HG03108 (cell line): ENCODE measurements around the gene HMCN2.

Experiments used
- ATAC-seq: cut with Tn5 transposase; IDR thresholded peaks from one replicate; pipeline ENCODE4 v1.9.1; 2021; ENCODE audit warnings: moderate library complexity; ENCODE audit not compliant: unreplicated experiment

The HMCN2 gene

DNA sequence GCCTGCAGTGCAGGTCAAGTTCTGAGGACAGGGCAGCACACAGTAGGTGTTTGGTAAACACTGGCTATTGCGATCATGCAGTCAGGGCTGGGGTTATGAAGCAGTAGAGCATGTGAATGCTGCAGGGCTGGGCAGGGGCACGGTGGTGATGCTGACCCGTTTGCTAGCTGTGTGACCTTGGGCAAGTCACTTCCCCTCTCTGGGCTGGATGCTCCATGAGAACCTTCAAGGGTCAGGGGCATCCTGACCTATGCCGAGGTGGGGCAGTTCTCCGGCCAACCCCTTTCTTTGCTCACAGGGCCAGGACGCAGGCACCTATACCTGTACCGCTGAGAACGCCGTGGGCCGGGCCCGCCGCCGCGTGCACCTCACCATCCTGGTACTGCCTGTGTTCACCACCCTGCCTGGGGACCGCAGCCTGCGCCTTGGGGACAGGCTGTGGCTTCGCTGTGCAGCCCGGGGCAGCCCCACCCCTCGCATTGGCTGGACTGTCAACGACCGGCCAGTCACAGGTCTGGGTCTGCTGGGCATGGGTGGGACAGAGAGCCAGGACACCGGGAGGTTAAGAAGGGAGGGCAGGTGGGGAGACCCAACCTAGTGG, 140.2 kb downstream of the HMCN2 start:
- ATAC-seq, result no peak

DNA sequence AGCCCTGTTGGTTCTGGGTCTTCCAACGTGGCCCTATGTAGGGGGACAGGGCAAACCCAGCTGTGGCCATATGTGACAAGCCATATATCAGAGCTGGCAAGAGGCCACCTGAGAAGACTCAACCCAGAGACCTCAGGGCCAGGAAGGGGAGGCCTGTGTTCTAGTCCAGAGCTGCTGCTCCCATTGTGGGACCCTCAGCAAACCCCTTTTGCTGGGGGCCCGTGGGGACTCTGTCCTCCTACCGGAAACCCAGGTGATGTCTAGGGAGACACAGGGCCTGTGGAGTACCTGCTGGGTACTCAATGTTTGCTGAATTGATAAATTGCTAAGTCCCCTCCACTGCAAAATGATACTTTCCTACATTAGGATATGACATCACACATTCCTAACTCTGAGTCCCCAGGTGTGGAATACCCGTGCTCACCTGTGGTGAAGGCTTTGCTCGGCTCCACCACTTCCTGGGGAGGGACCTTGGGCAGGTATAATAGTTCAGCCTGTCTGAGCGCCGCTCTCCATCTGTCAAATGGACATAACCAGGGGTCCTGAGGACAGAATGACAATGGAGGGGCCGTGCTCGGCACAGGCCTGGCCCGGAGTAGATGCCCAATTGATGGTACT, 140.8 kb downstream of the HMCN2 start:
- ATAC-seq, result no peak

- no peak for ATAC-seq
Measured at GRCh38 chr9:130407916-130408663, 142.5 kb downstream of the HMCN2 start.

DNA sequence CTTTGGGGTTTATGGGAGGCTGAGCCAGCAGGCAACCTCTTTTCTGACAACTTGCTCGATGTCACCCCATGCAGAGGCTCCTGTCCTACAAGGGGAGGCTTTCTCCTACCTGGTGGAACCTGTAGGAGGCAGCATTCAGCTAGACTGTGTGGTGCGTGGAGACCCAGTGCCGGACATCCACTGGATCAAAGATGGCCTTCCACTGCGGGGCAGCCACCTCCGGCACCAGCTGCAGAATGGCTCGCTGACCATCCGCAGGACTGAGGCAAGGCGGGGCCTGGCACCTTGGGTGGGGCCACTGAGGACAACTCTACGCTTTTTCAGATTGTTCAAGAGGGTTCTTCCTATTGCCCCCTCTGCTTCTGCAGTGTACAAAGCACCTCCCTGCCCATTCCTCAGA, 143.1 kb downstream of the HMCN2 start:
- ATAC-seq, result no peak

- no peak for ATAC-seq
Measured at GRCh38 chr9:130409246-130409645, 143.7 kb downstream of the HMCN2 start.

DNA sequence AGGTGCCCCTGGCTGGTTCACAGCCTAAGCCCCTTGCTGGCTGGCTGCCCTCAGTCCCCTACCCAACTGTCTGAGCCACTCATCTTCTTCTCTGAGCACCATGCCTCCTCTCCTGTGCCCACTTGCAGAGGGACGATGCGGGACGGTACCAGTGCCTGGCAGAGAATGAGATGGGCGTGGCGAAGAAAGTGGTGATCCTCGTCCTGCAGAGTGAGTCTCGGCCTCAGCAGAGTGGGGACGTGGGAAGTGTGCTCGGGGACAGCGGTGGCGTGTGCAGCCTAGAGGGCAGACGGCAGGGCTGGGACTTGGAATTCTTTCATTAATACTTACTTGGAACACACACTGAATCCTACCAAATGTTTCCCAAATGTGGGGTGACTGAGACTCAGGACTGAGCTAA, 144.9 kb downstream of the HMCN2 start:
- no peak for ATAC-seq

DNA sequence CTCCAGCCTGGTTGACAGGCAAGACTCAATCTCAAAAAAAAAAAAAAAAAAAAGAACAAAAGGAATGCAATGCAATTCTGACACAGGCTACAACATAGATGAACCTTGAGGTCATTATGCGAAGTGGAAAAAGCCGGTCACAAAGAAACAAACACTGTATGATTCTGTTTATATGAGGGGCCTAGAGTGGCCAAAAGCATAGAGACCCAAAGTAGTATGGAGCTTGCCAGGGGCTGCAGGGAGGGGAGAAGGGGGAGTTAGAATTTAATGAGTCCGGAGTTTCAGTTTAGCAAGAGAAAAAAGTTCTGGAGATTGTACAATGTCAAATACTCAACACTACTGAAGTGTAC, 146.0 kb downstream of the HMCN2 start:
- ATAC-seq, result no peak

- ATAC-seq, result no peak
Measured at GRCh38 chr9:130414081-130414731, 148.6 kb downstream of the HMCN2 start.

- ATAC-seq, result no peak
Measured at GRCh38 chr9:130414910-130415746, 149.6 kb downstream of the HMCN2 start.

DNA sequence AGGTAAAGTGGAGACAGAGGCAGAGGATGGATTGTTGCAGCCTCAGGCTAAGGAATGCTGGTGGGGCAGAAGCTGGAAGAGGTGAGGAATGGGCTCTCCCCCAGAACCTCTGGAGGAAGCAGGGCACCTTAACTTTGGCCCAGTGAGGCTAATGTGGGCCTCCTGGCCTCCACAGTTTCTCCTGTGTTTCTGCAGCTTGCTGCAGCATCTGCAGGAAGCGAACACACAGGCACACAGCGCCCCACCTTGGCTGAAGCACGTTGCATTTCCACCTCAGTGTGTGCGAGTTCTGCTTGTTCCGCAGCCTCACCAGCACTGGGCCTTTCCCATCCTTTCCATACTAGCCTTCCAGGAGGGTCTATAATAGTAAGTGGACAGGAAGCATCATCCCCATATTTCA, 152.0 kb downstream of the HMCN2 start:
- ATAC-seq, result no peak

DNA sequence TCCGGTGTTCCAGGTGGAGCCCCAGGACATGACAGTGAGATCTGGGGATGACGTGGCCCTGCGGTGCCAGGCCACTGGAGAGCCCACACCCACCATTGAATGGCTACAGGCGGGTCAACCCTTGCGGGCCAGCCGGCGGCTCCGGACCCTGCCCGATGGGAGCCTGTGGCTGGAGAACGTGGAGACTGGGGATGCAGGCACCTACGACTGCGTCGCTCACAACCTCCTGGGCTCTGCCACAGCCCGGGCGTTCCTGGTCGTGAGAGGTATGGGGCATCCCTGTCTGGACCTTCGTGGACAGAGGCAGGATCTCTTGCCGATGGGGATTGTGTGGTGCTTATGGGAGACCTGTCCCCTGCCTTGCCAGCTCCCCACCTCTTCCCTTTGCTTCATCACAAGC, 153.2 kb downstream of the HMCN2 start:
- no peak for ATAC-seq

GRCh38 chr9:130419521-130420035, 154.0 kb downstream of the HMCN2 start:
- no peak for ATAC-seq

DNA sequence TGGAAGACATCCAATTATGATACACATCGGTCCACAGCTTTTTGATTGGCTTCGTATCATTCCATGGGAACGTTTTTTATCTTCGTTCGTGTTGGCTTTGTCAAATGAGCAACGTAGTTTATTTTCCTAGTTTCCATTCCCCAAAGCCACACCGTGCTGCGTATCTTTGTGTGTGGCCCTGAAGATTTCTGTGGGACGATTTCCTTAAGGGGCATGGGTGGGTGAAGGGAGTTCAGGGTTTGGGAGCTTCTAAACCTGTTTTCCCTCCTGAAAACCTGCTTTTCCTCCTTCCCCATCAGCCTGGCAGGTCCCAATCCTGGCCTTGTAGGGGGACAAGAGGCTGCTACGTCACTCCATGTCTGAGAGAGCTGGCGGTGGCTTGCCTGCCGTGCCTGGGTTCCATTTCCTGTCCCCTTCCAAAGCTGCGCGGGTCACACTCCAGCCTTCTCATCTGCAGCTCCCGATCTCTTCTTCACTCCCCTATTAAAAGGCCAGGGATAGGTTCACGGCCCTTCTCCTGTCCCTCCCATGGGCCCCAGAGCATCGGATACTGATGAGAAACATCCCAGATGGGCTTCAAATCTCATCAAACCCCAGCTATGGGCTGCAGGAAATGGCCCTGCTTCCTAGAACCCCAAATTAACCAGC, 155.7 kb downstream of the HMCN2 start:
- no peak for ATAC-seq

GRCh38 chr9:130421802-130422276, 156.3 kb downstream of the HMCN2 start:
- ATAC-seq, result no peak

DNA sequence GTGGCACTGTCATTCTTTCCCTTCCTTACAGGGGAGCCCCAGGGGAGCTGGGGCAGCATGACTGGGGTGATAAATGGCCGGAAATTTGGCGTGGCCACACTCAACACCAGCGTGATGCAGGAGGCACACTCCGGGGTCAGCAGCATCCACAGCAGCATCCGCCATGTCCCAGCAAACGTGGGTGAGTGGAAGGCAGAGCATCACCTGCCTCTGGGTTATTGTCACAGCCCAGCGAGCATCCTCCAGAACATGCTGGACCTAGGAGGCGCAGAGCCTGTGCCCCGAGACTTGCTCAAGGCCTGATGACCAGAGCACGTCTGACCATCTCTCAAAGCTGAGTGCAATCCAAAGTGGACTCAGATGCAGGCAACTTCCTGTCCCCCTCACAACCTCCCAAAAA, 157.0 kb downstream of the HMCN2 start:
- ATAC-seq, result no peak

DNA sequence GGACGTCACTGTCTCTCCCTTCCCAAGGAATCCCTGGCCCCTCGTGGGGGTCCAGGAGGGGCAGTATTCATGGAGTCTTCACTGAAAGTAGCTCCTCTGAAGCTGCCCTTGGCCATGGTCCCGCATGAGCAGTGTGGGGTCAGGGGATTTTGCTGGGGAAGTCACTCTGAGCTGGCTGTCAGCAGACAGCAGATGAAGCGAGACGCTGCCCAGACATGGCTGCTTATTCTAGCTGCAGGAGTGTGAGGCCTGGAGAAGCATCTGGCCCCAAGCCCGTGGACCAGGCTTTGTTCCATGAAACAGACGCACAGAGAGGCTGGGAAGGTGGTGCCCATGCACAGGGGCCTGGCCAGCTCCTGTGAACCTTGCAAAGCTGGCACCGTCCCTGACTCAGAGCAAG, 157.7 kb downstream of the HMCN2 start:
- ATAC-seq, result no peak

- ATAC-seq, result no peak
Measured at GRCh38 chr9:130424595-130425454, 159.3 kb downstream of the HMCN2 start.

DNA sequence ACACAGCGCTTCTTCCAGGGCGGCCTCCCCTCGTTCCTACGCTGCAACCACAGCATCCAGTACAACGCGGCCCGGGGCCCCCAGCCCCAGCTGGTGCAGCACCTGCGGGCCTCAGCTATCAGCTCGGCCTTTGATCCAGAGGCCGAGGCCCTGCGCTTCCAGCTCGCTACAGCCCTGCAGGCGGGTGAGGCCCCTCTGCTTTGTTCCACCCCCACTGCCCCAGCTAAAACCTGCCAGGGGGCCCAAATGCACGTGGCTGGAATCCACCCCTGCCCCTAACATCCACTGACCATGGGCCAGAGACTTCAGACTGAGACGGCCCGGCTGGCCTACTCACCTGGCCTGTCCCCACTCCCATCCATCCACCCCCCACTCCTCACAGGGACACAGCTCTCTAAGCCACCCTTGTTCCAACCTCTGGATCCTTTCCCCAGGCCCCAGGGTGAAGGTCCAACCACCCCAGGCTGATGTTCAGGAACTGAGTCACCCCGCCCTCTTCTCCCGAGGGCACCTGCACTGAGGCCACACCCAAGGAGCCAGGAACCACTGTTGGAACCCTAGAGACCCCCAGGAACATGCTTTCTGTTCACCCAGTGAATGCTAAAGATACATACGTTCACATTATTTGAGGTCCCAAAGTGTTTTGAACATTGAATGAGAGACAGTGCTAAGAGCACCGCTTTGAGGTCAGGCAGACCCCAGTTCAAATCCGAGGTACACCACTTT, 160.3 kb downstream of the HMCN2 start:
- no peak for ATAC-seq

- ATAC-seq, result no peak
Measured at GRCh38 chr9:130426467-130426773, 160.9 kb downstream of the HMCN2 start.
